Lung microvascular endothelial cell (primary cell): ENCODE results near the gene BEST3. TPM values are rescaled to one million over a fixed set of nuclear protein-coding genes. Genes with fewer than 3 reads are reported as not detected.

Experiments used
- DNase-seq, 2 donors: peaks; one replicate each; pipeline versions ENCODE4 v3.0.0 to v3.0.0-alpha.2; 2010; ENCODE audit warnings: low read depth in 2 of 2
- total RNA-seq: library from RNA; depleted of rRNA; stranded (reverse); fragments of >200 nt; gene quantifications from 2 replicates; pipeline ENCODE4 v1.2.1, GENCODE V29; 2014

The BEST3 gene
- total RNA-seq: under 0.01 and 0.60 TPM in 2 replicates

DNA sequence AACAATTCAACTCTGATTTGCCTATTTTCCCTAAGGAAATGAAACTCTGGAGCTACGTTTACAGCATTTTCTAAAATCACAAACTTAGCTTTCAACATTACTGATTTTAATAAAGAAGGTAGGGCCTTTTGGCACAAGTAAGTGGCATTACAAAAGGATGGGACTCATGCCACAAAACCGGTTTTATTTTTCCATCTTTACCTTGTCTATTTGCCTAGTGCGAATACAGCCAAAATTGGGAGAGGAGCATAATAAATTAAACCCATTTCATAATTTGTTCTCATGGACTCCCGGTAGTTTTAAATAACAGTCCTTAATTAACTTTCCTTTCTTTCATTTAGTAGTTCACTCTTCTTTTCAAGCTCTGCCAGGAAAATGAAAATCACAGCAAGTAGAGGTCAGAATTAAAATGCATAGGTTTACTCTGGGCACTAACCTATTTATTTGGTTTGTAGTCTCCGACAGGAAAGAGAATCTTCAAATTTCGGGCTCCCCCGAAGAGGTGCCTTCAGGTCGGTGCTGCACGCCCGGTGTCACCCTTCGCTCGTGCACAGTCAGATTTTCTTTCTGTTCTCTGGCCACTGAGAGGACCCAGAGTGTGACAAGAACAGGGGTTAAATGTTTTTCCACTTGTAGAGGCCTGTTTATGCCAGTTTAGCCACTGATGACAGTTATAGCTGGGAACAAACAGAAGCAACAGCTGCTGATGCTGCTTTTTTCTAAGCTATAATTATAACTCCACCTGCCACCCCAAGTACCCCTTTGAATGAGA, at the start of gene BEST3:
TSS of gene BEST3 (minus strand) at position 535 of the 772 bp plus-strand sequence. CDS start 1,505 bp downstream, outside the sequence.
- no peak for DNase-seq

DNA sequence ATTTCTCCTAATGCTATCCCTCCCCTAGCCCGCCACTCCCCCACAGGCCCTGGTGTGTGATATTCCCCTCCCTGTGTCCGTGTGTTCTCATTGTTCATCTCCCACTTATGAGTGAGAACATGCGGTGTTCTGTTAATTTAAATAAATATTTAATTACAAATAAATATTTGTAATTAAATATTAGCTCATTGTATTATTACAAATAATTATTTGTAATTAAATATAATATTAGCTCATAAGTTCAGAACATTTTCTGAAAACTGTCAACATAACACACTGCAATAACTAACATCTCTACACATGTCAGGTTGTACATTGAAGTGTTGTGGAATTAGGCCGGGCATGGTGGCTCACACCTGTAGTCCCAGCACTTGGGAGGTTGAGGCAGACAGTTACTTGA, 45.0 kb upstream of the BEST3 start:
- no peak for DNase-seq

DNA sequence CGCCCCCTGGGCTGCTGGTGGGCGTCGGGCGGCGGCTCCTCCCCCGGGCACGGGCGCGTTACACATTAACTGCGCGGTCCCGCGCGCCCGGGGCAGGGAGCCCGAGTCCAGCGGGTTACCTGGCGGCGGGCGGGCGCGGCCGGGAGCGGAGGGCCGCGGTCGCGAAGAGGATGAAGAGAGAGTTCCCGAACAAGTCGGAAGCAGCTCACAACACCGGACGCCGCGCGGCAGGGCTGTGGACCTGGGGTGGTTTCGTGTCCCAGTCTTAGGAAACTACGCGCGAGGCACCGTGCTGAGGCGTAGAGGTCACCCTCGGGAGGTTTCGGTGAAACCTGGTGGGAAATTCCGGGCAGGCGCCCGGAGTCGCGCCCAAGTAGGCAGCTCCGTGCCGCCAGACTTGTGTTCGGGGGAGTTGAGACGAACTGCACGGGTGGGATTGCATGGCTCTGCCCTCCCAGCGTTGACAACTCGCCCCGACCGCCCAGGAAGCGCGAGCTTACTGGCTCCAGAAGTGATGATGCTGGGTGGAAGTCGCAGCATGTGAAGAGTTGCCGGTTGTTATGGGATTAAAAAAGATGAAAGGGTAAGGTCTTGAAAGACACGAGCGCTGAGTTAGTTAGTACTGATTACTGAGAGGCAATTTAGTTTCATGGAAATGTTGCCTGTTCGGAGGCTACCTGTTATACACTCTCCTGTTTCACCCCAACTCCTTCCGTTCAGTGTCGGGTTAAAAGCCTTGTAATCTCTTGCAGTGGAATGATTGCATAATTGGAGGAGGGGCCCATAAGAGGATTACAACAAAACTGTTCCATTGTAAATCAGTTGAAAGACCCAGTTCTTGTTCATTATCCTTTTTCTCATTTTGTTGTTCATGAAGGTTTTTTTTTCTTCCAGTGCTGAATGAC, 40.4 kb upstream of the BEST3 start:
- DNase-seq: peak; percentile 47 to 53

- peak; percentile 83 to 88 for DNase-seq
Measured at GRCh38 chr12:69738351-69739286, 39.5 kb upstream of the BEST3 start, which contains the start of gene RAB3IP. Gene RAB3IP (plus strand): TSS chr12:69738860. CDS start chr12:69755409, 16,549 bp downstream.

DNA sequence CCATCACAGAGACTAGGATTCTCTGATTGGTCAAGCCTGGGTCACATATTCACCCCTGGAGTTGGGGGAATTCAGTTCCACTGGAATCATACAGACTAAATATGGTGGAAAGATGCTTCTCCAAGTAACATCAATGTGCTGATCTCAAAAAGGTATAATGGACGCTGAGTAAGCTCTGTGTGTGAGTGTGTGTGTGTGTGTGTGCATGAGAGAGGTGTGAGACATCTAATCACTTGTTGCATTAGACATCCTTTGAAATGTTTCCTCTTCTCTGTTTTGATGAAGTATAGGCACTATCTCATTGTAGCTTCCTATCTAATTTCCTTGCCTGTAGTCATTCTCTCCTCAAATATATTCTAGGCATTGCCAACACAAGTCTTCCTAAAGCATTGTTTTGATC, 34.5 kb upstream of the BEST3 start:
- no peak for DNase-seq

GRCh38 chr12:69732088-69732487, 33.0 kb upstream of the BEST3 start:
- no peak for DNase-seq

- no peak for DNase-seq
Measured at GRCh38 chr12:69726922-69727321, 27.8 kb upstream of the BEST3 start.

GRCh38 chr12:69720750-69721149, 21.6 kb upstream of the BEST3 start:
- DNase-seq: no peak

DNA sequence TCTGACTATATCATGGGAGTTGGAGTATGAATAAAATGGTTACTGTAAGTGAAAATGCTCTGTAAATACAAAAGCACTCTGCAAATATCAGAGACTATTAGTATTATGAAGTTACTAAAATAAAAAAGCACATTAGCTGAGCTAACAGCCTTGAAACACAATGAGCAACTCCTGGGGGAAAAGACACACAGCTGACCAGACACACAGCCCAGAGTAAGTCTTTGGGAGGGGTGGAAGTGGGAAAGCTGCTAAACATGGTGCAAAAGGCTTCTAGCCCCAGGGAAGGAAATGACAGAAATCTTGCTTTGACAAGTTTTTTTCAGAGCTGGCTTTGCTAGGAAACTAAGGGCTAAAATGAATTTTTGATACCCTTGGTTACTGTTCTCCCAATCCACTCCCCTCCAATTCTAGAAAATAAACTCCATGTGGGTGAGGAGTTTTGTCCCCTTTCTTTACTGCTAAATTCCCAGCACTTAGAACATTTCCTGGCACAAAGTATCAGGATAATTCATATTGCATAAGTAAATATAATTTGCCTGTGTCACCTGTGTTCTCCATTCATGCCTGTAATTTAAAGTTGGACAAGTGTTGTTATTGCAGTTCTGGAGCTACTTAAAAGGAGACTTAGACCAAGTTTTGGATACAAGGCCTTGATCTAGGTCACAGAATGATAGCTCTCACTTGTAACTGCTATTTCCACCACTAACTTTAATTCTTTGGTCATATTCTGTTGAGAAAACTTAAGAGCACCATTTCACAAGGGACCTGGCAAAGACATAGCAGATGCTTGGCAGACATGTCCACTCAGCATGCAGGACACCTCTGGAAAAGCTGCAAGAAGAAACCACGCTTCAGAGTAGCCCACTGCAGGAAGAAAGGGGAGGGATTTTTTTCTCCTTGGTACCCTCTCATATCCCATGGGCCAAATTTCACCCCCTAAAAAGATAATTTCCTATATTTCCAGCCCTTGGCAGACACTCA, 20.5 kb upstream of the BEST3 start:
- DNase-seq: no peak

DNA sequence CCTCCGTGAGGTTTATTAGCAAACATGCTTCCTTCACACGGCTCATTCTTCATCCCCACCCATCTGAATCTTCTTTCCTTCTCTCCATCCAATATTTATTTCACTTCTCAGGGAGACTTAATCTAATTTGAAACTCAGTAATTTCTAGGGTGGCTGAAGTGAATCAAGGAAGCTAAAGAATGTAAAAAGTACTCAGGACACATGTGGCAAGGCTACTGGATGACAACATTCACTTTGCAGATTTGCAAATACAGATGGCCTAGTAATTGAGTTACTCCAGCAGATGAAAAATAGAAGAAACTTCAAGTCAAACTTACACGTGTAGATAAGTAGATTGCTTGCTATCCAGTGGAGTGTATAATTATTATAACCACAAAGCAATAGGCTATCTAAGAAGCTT, 15.4 kb upstream of the BEST3 start:
- no peak for DNase-seq

GRCh38 chr12:69712826-69713225, 13.7 kb upstream of the BEST3 start:
- DNase-seq: no peak

DNA sequence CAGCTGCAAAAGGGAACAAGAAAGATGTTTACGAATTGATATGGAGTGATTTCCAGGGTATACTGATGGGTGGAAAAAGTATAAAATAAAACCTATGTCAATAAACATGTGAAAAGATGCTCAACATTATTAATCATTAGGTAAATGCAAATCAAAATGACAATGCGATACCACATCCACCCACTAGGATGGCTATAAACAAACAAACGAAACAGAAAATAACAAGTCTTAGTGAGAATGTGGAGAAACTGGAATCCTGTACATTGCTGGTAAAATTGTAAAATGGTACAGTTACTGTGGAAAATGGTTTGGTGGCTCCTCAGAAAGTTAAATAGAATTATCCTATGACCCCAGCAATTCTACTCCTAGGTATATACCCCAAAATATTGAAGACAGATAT, 9.5 kb upstream of the BEST3 start:
- DNase-seq: no peak

- no peak for DNase-seq
Measured at GRCh38 chr12:69704357-69704756, 5.3 kb upstream of the BEST3 start.

DNA sequence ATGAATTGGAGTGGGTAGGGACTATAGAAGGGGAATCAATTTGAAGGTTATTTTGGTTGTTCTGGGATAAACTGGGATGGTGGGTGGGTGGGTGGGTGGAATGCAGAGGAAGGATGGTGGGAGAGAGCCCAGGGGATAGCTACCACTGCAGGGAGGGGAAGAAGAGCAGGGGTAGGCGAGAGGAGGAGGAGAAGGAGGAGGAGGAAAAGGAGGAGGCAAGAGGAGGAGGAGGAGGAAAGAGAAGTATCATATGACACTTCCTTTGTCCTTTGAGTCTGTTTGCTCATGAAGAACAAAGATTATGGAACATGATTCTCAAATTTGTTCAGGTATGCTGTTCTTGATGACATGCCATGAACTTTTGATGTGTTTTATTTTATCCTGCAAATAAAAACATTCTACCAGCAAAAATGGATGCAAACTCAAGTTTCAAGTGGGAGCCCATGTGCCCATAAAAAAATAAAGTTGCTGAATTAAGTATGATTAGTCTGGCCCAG, 4.1 kb upstream of the BEST3 start:
- no peak for DNase-seq

- DNase-seq: no peak
Measured at GRCh38 chr12:69701826-69702225, 2.7 kb upstream of the BEST3 start.

DNA sequence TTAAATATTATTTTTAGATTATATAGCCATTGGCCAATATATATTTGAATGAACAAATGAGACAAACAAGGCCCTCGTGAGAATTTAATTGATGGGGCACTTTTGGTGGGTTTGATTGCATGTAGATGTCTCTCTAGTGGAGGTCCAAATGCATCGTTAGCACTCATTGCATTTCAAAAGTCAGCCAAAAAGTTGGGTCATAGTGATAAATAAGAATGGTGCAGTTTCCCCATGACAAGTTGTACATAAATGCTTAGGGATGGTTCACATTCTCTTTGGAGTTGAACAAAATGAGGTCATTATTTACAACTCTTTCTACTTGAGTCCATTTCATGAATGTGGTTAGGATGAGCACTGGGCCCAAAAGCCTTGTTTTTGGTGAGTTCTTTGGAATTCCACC, 1.0 kb downstream of the BEST3 start:
- no peak for DNase-seq

DNA sequence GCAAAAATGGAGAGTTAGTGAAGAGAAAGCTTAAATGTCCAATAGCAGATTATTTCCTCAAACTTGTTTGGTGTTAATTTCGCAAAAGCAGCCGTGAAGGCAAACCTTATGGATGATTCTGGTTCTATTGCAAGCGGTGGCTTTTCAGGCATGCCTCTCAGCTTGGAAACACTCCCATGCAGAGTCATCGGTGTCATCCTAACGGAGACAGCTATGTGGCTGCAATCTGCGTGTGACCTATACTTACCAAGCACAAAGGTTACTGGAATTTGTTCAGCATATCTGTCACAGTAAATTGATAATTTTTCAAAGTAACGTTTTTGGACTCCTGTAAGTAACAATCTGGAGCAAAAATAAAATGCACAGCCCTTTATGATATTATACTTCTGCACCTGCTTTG, 5.0 kb downstream of the BEST3 start:
- peak in 1 of 2 donors; percentile 10 for DNase-seq

- DNase-seq: peak in 1 of 2 donors; percentile 11
Measured at GRCh38 chr12:69689638-69690037, 9.5 kb downstream of the BEST3 start.

DNA sequence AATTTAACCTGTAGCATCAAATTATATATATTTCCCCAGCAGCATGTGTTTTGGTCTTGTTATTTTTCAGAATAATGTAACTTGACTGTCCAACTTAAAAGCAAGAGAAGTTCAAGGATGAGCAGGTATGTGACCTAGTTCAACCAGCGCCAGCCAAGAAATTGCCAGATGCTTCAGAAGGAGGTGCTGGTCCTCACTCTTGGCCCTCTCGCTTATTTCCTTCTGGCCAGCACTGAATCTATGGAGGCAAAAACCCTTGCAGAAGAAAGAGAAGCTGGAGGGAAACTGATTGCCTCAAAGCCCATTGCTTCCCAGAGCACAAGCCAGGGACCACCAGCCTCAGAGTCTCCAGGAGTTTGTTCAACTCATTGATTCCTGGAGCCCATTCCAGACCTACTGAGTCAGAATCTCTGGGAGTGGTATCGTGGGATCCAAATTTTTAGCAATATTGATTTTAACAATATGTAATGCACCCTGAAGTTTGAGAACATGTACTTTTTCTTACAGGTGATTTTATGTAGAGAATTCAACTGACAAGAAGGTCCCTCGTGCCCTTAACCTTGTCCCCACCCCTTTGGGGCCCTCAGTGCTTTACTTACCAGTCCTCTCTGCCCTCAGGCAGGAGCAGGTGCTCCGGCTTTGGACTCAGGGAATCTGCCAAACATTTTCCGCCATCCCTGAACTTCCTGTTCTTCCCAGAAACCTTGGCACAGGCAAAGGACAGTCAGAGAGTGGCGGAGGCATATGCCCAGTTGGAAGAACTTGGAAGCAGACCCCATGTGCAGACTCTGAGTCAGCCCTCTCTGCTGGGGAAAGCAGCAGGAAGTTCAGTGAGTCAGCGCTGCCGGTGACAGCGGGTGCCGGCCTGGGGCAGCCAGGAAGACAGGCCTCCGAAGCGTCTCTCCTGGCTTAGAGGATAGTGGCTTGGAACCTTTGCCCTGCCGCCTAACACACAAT, 10.4 kb downstream of the BEST3 start:
- peak; percentile 90 to 99 for DNase-seq
